HG02938 (cell line): ENCODE measurements around the gene LPAR3.
"Not testable (repeated sequence)": the region's sequence is repeated elsewhere in the genome, so short reads cannot be mapped to it uniquely, and the experiment has no call there.

Experiments used
- ATAC-seq: cut with Tn5 transposase; IDR thresholded peaks from one replicate; pipeline ENCODE4 v1.9.1; 2021; ENCODE audit warnings: mild to moderate bottlenecking, moderate library complexity; ENCODE audit not compliant: unreplicated experiment

The LPAR3 gene

DNA sequence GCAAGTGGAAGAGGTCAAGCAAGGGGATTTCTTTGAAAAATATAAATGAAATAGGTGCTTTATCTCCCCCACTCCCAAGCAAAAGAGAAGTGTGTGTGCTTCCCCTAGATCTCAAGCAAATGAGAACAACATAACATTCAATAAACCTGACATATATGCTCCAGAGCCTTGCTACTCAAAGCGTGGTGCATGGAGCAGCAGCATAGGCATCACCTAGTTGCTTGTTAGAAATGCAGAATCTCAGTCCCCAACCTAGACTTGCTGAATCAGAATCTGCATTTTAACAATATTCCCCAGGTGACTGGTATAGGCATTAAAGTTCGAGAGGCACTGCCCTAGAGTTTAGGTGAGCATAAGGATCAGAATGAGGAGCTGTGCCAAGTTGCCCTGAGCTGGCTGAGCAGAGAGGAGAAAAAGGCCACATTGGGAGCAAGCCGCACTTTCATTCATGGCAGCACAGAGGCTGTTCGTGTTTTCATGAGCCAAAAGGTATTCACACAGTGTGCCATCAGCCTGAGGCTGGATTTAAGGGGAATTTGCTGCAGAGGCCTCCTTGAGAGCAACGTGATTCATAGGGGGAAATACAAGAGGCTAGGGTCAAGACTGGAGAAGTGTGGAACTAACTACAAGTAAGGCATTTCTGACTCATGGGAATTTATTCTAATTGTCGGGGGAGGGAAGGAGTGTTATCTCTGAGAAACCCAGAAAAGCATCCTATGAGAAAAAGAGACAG is 14.3 kb upstream of the LPAR3 start:
- no peak for ATAC-seq

DNA sequence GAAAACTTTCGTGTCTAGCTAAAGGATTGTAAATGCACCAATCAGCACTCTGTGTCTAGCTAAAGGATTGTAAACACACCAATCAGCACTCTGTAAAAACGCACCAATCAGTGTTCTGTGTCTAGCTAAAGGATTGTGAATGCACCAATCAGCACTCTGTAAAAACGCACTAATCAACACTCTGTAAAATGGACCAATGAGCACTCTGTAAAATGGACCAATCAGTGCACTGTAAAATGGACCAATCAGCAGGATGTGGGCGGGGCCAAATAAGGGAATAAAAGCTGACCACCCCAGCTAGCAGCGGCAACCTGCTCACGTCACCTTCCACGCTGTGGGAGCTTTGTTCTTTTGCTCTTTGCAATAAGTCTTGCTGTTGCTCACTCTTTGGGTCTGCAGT is 9.7 kb upstream of the LPAR3 start:
- not testable (repeated sequence) for ATAC-seq

DNA sequence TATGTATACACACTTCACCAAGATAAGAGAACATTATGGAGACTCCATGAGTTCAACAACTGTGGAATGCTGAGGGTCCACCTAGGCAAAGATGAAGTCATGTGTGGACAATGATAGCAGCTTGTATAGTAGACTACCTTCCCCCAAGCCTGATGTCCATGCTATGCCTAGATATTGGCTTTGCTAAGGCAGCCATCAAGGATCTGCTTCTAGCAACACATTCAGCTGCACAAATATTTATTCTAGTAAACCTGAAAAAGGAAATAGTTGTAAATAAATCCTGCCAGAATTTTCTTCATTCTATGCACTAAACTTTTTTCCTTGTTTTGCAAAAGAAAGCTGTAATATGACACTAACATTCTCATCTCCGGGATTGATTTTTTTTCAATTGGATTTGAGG is 7.0 kb upstream of the LPAR3 start:
- ATAC-seq, result no peak

DNA sequence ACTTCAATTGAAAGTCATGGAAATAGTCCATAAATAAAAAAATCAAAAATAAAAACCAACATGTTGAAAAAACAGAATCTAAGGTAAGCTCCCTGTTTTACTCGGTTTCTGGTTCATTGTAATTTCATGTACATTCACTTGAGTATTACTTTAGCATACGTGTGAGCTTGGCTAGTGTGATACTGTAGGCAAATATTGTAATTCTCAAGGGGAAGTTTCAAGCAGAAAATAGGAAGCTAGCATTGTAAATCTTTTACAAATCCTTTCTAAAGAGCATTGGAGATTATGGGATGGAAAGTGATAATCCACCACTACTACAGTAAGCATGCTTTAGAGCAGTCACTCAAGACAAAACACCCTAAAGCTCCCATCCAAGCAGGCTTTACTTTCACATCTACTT is 3.3 kb upstream of the LPAR3 start:
- no peak for ATAC-seq

DNA sequence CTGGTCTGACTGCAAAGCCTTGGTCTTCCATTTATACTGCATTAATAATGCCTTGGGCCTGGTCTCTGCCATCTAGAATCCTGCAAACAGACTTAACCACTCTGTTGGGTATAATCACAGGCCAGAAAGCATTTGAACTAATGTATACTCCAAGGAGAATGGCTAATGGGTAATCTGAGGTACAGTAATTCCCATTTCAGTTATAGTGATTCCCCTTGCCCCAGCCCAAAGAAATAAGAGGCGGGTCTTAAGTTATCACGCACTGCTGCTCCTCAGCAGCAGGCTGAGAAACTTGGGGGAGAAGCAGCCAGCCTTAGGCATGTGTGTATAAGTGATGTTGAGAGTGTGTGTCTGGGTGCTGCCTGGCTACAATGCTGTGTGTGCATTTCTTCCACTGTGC is 2.4 kb downstream of the LPAR3 start:
- no peak for ATAC-seq

DNA sequence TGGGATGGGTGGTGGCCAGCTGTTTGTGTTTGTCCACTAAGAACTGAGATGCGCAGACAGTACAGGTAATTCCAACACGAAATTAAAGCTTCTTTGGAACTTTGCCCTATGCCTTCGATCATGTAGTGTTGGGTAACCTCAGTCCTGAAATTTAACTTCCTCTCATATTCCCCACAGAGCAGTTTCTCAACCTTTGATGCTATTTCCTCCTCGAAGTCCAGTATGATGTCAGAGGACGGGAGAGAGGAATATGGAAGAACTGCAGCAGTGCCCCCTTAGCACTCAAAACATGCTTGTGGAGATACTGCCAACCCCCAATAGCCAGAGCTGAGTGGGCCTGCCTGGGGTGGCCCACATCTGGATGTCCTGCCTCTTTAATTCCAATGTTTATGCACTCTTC is 3.6 kb downstream of the LPAR3 start:
- ATAC-seq, result no peak

DNA sequence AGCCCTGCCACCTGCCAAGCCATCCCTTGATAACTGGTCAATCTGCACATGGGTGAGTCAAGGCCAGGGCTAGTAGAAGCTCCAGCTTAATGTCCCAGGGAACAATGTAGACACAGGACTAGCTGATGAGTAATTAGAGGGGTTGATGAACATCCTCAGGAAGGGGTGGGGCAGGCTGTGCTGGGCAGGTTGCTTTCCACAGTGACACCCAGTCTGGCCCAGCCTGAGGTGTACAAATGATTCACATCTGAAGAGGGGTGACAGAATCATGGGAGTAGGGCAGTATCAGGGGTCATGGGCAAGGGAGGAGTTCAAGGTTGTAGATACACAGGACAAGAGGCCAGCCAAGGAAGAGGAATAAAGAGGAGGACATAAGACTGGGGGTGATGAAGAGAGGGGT is 4.3 kb downstream of the LPAR3 start:
- no peak for ATAC-seq

DNA sequence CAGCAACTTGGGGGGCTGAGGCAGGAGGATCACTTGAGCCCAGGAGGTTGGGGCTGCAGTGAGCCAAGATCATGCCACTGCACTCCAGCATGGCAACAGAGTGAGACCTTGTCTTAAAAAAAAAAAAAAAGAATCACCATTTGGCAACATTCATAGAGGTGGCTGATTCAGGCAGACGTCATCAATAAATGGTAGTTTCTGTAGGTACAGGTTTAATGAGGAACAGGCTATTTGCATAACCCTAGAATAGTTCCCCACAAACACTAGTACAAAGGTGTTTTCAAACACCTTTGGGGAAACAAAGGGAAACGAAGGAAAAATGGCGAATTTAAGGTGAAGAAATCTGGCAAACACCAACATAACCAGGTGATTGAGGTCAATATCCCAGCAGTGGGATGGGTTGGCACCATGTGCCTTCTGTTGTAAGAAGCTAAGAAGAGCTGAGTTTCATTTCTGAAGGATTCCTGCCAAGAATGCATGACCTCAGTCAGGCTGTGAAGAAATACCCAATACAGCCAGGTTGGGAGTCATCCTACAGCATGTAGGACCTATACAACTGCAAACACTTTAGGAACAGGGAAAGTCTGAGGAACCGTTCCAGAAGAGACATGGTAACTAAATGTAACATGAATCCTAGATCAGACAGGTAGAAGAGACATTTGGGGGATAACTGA is 5.6 kb downstream of the LPAR3 start:
- ATAC-seq, result no peak

DNA sequence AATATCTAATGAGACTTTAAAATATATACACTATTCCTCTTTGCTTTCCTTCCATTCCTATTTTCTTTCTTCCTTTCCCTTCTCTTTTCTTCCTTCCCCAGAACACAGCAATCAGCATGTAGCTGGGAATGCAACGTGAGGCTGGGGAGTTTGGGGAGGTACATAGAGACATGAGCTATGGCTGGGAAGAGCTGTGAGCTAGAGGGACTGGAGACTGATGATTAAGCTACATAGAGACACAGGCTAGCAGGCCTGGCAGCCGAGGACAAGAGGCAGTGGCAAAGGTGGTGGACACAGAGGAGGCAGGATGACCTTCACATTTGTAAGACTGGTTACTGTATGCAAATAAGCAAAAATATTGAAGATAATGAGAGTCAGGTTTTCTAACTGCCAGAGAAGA is 7.5 kb downstream of the LPAR3 start:
- no peak for ATAC-seq

DNA sequence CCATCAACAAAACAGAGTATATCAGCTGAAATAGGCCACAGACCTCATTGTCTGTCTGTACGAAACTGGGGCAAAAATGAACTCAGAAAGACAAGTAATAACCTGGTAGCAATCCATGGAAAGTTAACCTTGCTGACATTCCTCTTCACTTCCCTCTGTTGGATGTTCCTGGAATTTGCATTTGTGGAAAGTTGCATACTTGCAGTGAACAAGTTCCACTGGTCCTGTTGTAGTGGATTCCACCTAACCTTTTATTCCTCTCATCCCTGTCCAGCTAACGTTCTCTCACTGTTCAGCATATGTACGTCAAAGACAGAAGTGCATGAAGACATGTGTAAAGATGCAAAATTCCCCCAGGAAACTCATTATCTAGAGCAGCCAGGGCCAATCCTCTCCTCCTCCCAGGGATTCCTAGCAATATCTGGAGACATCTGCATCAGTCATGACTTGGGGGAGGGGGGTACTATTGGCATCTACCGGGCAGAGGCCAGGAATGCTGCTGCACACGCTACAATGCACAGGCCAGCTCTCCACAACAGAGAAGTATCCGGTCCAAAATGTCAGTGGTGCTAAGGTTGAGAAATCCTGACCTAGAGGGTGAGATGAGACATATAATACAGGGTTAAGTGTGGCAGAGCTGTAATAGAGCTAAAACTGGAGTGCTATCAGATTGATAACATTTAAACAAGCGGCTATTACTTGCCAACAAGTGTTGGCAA is 8.2 kb downstream of the LPAR3 start:
- ATAC-seq, result no peak

DNA sequence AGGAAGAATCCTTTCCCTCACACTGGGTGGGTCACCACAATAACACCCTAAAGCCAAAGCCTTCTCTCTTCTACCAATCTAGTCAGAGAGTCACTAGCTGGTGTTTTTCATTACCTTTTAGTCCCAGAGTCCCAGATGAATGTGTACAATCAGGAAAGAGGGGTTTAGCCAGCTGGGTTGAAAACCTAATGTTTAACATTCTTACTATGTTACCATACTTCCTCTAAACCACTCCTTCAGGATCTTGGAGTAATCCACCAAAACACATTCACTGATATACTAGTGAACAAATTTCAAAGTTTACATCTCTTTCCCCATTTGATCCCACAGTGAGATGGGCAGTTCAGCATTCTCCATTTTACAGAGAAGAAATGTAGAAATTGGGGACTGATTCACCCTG is 9.7 kb downstream of the LPAR3 start:
- no peak for ATAC-seq

DNA sequence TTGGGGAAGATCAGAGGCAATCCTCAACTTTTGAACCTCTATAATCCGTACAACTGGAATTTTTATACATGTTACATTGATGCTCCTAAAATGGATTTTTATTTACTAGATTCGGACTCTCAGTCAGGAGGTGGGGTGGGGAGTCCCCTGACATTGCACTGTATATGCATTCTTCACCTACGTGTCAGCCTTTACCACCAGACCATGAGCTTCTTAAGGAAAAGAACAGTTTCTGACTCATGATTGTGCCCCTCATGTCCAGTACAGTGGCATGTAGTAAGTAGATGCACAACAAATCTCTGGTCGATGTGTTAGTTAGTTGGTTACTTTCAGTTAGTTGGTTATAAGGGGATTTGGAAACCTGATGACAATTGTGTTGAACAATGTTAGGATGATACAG is 15.4 kb downstream of the LPAR3 start:
- ATAC-seq, result no peak

DNA sequence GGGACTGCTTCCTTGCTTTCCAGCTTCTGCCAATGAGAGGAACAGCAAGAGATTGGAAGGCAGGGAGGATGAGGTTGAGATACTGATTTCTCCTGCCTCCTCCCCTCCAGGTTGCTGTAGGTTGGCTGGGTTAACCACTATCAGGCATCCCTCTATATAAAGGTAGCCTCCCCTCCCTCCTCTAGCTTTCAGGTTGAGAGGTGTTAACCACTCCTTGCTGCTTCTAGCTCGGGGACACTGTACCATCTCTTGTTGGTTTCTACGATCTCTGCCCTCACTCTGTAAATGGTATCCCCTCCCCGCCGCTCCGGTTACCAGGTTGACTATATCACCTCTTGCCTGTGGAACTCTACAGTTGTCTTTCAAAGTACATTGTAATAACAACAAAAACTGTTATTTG is 16.7 kb downstream of the LPAR3 start:
- ATAC-seq, result no peak

DNA sequence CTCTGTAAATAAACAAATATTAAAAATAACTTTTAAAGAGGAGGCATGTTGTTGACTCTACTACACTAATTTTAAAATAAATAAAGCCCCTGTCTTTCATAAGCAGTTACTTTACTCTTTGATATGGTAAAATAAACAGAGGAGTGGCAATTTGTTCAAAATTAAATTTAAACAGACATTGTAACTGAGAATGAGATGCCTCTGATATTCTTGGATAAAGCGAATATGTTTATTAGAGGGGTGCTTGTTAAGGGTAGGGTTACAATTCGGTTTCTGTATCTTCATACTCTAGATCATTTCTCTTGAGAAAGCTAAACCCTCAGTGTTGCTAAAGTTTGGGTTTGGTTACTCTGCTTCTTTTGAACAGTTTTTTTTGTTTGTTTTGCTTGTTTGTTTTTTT is 19.6 kb downstream of the LPAR3 start:
- no peak for ATAC-seq

DNA sequence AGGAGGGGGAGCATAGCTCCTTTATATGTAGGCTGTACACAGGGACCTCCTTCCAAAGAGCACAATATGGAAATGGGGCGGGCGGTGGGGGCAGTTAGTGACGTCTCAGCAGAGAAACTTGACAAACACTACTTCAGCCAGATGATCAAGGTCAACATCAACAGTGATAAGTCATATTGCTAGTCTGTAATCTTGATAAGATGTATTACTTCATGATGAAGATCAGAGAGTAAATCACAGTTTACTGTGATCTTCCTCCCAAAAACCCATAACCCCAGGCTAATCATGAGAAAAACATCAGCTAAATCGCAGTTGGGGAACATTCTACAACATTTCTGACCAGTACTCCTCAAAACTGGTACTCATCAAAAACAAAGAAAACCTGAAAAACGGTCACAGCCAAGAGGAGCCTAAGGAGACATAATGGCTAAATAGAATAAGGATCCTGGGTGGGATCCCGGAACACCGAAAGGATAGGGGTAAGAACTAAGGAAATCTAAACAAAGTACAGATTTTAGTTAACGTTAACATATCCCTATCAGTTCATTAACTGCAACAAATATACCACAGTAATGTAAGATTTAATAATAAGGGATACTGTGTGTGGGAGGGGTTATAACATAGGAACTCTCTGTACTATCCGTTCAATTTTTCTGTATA is 20.2 kb downstream of the LPAR3 start:
- no peak for ATAC-seq

DNA sequence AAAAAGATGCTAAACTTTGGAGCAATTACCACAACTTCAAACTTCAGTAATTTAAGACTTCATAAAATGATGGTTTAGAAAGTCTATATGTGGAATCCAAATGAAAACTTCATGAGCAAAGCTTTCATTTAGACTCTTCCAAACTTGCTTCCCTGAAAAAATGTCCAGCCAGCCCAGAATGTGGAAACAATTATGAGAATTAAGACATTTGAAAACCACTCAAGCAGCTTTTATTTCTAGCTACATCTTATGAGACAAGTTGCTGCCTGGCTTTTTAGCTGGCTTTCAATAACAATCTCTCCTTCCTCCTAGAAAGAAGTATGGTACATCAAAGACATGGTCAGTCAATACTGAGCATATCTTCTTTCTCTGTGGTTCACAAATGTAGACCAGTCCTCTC is 21.8 kb downstream of the LPAR3 start:
- no peak for ATAC-seq

DNA sequence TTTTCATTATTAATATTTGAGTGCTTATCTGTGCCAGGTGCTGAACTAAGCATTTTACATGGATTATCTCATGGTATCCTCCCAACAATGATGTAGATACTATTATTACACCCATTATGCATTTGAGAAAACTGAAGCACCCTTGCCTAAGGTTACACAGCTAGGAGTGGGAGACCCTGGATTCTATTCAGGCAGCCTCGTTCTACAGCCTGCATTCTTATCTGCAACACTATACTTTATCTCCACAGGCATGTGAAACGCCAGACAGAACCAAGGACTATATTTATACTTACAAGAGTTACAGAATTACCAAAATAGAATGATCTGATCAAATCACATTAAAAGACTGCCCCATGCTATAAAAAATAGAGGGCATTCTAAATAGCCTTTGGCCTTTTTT is 22.4 kb downstream of the LPAR3 start:
- no peak for ATAC-seq

DNA sequence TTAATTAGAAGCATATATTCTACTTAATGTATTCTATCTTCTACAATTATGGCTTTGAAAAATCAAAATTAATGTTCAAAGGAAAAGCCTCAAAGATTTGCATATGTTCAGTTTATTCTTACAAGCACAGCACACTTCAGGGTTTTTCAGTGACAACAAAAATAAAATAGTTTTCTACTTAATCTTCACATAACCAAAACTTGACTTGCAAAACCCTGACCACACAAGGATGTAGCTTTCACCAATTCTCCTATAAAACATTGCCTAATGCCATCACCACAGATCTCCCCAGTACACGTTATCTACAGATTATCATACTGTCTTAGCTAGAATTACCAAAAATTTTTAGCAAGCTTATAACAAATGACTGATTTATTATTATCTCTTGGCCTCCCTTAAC is 23.3 kb downstream of the LPAR3 start:
- ATAC-seq, result no peak

DNA sequence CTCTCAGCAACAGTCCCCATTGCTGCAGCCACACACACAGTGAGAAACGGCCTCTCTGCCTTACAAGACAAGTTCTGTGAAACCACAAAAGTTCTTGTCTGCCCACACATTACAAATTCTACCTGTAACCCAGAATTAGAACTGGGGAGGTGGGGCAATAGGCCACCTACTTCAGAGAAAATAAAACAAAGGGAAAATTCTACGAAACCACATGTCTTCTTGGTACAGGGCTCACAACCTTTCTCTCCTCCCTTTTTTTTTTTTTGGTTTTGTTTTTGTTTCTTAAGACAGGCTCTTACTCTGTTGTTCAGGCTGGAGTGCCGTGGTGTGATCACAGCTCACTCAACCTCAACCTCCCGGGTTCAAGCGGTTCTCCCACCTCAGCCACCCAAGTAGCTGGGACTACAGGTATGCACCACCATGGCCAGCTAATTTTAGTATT is 30.2 kb downstream of the LPAR3 start:
- ATAC-seq, result peak; percentile 87

DNA sequence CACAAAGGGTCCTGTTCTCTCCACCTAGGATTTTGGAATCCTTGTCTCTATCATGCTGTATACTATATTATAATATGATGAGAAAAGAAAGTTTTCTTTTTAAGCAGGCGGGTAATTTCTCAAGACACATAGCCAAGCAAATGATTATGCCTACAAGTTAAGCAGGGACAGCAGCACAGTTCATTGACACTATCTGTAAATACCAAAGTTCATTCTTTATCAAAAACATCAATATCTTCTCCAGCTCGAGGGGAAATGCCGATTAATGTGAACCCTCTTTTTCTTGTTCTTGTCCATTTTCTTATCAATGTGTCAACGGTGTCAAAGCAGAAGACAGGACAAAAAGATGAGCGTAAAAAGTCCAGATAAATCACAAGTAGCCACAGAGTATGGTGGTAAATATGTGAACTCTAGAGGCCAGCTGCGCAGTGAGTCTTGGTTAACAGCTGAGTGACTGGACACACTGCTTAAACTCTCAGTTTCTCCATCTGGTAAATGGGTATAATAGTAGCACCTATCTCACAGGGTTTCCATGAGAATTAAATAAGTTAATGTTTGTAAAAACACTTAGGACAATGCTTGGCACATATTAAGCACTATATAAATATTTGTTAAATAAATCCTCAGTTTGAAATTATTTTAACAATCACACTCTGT is 30.9 kb downstream of the LPAR3 start:
- ATAC-seq, result peak; percentile 6

DNA sequence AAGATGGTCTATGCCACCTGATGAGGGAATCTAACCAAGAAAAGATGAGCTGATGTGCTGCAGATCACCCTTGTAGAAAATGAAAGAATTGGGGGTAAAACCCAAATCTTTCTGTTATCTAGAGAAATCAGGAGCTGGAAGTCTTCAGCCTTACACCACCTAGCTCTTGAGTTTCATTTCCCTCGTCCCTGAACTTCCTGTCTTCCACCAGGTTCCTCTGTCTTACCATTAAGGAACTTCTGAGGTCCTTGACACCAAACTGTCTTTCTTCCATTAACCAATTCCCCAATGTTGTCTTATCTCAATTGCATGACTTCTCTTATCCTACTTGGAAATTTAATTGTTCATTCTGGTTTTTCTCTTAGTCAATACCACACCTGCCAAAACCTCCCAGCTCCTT is 31.5 kb downstream of the LPAR3 start:
- ATAC-seq, result no peak
